Measurements from ENCODE around the gene MUC13.

DNA sequence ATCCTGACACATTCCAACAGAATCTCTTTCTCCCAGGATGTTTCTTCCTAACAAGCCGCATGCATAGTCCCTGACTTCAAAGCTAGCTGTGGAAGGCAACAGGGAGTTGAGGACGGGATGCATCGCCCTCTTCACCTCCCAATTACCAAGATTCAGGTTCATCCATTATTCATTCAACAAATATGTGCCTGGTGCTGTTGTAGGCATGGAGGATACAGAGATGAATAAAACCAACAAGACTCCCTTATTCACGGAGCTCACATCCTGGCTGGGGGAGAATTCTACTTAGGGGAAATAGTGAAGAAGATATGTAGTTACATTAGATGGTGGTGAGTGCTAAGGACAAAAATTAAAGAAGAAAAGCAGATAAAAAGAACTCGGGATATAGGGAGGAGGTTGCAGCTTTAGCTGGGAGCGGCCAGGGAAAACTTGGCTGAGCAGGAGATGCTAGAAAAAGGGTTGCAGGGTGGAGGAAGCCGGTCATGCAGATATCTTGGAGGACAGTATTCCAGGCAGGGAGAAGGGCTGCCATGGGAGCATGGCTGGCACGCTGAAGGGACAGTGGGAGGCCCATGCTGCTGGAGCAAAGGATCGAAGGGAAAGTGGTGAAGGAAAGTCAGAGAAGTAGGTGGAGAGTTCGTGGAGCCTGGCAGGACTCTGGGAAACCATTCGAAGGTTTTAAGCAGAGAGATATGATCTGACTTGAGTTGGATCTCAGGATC, 52.4 kb downstream of the MUC13 start:
- TF ChIP-seq, protein P1, sequence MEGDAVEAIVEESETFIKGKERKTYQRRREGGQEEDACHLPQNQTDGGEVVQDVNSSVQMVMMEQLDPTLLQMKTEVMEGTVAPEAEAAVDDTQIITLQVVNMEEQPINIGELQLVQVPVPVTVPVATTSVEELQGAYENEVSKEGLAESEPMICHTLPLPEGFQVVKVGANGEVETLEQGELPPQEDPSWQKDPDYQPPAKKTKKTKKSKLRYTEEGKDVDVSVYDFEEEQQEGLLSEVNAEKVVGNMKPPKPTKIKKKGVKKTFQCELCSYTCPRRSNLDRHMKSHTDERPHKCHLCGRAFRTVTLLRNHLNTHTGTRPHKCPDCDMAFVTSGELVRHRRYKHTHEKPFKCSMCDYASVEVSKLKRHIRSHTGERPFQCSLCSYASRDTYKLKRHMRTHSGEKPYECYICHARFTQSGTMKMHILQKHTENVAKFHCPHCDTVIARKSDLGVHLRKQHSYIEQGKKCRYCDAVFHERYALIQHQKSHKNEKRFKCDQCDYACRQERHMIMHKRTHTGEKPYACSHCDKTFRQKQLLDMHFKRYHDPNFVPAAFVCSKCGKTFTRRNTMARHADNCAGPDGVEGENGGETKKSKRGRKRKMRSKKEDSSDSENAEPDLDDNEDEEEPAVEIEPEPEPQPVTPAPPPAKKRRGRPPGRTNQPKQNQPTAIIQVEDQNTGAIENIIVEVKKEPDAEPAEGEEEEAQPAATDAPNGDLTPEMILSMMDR (IDR thresholded peaks at IDR 0.05) = no peak
- TF ChIP-seq POLR2A (IDR thresholded peaks at IDR 0.05) = no peak

Data from body of pancreas (tissue), 4 donors.